HG03095 (cell line): Measurements from ENCODE around the gene BORCS5.

Source experiments
- ATAC-seq: cut with Tn5 transposase; IDR thresholded peaks from one replicate; pipeline ENCODE4 v1.9.1; 2021; ENCODE audit warnings: moderate library complexity; ENCODE audit not compliant: unreplicated experiment

Gene BORCS5

DNA sequence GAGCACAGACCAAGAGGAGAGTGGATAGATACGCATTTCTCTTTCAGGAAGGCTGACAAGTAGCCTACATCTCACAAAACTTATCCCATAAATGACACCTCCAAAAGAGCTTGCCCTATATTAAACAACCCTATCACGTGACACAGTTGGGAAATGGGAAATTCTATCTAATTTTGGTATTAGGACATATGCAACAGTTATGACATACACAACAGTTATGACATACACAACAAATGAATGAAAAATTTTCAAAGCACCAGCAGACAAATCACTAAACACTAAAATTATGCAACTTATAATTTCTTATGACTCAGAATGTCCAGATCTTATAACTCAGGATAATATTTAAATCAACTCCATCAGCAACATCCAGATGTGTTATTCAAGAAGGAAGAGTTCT, 151.7 kb downstream of the BORCS5 start:
- no peak for ATAC-seq

DNA sequence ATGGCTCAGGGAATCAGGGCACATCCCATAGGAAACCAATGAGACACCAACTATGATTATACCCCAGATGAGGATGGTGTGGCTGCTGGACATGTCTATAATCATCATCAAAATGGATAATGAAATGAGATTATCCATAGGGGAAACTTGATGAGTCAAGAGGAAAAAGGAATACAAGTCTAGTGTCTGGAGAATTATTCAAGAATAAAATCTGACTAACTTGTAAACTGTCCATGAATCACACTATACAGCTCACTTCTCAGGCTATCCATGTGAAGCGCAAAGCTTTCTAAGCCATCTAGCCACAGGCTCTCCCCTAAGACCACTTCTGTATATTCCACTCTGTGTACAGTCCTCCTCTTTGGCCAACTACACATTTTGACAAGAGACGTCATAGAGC, 153.3 kb downstream of the BORCS5 start:
- ATAC-seq, result no peak

DNA sequence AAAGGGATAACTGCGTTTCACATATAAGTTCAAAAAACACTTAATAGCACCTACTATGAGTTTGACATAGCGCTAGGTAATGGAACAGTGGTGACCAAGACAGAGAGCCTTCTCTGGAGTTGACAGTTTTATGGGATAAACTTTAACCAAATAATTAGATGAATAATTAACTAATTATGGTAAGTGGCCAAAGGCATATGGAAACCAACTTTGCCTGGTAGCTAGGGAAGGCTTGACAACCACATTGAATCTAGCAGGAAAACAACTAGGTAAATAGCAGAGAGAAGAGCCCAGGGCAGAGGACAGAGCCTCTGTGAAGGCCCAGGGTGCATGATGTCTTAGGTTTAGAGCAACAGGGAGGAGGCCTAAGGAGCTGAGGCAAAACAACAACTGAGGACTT, 153.7 kb downstream of the BORCS5 start:
- no peak for ATAC-seq

DNA sequence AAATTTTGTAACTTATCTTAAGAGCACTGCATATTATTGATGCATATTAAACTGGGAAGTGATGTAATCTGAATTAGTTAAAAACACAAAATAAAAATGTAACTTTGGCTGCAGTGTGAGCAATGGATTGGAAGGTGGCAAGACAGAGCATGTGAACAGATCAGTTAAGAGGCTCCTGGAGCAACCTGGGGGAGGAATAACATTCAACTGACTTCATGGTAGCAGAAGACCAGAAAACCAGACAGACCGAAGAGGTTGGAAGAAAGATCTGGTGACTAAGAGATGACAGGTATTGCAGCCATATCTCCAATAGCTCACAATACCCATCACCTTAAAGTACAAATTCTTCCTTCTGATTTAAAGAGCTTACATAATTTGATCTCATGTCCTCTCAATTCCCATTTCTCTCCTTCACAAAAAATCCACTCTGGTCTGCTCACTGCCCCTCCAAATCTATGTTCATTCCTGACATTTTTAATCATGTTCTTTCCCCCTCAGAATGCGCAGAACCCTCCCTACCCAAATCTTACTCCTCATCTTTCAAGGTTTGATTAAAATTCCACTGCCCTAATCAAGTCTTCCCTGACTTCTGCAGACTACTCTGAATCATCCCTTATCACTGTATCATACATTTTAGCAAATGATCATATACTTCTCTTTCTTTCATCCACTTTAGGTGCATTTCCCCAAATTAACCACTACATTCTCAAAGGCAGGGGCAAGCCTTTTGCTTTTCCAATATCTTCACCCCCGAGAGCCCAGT, 154.3 kb downstream of the BORCS5 start:
- ATAC-seq, result no peak

DNA sequence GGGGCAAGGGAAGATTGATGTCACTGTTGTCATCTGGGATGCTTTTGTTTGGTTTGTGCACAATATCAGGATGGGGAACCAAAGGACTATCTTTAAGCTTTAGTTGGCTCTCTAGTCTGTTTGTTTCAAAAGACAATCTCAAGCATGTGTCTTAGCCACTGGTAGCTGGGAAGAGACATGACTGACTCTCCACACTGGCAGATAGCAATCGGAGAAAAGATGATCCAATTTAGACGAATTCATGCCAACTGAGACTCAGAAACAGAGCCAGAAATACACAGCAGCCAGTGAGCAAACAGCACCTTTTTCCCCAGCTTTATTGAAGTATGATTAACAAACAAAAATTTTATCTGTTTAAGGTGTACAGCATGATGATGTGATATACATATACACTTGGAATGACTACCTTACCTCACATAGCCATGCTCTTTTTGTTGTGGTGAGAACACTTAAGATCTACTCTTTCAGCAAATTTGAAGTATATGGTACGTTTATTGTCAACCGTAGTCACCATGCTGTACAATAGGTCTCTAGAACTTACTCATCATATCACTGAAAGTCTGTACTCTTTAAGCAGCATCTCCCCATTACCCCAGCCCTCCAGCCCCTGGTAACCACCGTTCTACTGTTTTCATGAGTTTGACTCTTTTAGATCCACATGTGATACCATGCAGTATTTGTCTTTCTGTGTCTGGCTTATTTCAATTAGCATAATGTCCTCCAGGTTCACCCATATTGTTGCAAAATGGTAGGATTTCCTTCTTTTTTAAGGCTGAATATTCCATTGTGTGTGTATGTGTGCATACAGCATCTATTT, 155.2 kb downstream of the BORCS5 start:
- ATAC-seq, result no peak

DNA sequence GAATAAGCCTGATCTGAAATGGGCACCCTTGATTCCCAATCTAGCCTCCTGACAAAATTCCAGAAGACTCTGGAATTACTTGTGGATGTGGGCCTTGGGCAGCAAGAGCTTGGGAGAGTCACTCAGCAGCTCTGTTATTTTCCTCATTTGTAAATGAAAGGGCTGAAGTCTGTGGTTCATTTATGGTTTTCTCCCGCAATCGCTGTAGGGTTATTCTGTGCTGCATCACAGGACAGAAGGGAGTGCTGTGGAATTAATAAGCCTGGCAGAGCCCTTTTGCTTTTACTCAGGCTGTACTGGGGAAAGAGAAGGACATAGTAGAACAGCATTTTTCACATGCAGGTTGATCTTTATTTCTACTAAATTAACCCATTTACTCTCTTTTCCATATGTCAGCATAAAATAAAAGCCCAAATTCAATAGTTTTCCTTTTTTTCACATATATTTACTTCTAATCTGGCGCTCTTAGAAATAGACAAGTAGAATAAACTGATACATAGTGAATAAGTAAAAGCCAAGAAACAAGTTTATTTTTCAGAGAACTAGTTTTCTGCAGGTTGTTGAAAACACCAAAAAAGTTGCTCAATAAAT, 156.6 kb downstream of the BORCS5 start:
- ATAC-seq, result no peak

DNA sequence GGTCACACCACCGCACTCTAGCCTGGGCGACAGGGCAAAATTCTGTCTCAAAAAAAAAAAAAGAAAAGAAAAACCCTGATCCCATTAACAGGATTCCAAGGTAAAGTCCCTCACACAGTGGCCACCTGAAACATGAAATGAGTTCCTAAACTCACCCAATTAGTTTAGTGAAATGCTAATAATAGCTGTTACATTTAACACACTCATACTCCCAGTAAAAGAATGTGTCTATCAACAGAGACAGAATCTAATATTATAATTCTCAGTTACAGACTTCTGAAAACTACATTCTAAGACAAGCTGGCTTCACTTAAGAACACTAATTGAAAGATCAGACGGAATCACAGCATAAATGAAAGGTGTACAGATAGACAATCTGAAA, 161.6 kb downstream of the BORCS5 start:
- ATAC-seq, result no peak

DNA sequence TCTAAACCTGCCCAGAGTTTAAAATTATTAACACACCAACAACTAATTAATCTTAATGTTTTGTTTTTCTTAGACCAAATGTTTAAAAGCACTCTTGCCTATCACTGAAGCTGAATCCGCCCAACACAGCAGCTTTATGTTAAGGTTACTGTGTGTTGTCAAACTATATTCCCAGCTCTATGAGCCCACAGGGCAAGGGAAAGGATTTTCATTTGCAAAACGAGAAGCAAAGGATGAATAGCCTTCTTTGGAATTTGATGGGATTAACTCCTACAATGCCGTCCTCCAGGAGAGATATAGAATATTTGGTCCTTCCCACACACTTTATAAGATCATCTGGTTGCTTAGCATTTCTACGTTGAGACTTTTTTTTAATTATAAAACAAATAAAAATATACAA, 162.0 kb downstream of the BORCS5 start:
- ATAC-seq, result no peak
